SHP77 treated with DMSO at 0.1 percent for 48 hours (cell line): ENCODE data around the gene ZSCAN20.
"Not testable (repeated sequence)": the region's sequence is repeated elsewhere in the genome, so short reads cannot be mapped to it uniquely, and the experiment has no call there.

Experiments used
- DNase-seq: peaks from one replicate; lab custom pipeline; 2025; lab: John Stamatoyannopoulos, UW

Gene ZSCAN20

DNA sequence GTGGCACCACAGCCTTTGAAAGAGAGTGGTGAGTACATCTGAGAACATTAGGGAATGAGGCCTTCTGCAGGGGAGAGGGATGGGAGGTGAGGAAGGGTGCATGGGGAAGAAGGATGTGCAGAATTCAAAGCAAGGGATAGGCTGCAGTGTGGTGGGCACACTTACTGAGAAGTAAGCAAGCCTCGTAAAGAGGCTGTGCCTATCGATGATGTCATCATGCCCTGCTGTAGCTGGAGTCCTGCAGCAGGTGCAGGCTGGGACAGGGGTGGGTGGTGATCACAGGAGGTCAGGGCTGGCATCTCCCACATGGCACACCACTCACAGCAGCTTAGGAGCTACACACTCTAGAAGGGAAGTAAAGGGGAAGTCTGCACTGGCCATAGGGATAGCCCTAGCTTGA lies 16.2 kb downstream of the ZSCAN20 start:
- DNase-seq, result no peak

DNA sequence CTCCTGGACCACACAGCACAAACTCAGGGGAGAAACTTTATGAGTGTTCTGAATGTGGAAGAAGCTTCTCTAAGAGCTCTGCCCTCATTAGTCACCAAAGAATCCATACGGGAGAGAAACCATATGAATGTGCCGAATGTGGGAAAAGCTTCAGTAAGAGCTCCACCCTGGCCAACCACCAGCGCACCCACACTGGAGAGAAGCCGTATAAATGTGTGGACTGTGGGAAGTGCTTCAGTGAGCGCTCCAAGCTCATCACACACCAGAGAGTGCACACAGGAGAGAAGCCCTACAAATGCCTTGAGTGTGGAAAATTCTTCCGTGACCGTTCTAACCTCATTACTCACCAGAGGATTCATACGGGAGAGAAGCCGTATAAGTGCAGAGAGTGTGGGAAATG lies 22.5 kb downstream of the ZSCAN20 start:
- DNase-seq, result no peak

DNA sequence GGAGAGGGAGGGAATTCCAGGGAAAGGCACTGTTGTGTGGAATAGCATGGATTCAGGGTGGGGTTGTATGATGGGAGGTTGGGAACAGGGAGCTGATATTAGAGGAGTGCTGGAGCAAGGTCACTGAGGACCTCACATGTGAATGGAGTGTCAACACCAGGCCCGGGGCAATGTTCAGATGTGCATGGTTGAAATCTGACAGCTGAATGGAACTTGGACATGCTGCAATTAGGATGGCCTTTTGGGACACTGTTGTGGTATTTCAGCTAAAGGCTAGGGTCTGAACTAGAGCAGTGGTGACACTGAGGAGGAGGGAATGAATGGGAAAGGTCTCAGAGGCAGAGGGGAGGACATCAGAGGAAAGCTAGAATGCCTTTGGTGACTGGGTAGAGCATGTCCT lies 25.0 kb downstream of the ZSCAN20 start:
- DNase-seq, result no peak

DNA sequence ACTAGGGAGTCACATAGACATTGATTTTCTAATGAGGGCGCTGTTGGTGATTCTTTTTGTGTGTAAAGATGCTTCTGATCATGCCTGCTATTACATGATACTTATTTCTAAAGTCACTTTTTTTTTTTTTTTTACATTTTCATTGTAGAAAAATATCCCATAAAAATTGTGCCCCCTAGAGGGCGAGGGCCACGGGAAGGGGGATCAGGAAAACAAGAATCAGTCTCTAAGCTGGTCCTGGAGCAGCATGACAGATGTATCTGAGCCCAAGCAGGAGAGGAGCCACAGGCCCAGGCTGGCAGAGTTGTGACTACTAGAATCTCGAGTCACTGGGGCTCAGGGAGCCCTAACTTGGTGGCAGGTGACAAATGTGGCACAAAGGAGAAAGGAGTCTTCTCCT lies 28.1 kb downstream of the ZSCAN20 start:
- no peak for DNase-seq

DNA sequence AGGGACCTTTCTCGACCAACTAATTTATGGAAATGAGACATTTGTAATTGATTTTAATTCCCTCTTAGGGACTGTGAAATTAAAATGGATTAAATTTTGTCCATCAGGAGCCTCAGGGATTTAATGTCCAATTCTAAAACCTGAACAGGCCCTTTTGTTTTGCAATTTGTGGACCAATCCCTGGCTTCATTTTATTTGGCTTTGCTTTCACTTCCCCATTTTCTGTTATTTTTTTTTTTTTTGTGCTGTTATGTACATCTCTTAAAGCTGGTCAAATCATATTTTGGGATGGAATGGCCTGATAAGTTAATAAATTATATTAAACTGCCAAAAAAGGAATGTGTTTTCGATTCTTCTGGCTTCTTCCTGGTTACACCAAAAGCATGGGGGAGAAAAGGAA lies 28.9 kb downstream of the ZSCAN20 start:
- no peak for DNase-seq

DNA sequence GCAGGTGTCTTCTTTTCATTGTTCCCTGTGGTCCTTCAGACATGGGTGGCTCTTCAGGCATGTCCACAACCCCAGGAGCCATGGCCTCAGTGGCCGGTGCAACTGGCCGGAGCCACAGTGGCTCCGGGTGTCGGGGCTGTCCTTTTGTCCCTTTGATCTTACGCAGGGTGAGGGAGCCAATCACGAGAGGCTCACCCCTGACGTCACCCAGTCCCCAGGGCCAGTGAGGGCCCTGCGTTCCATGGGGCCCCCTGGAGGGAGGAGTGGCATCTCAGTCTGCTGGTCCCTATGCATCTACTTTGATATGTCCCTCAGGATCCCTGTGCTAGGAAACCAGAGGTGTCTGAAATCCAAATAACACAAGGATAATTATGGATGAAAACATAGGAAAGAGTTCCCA lies 29.3 kb downstream of the ZSCAN20 start:
- DNase-seq, result no peak

DNA sequence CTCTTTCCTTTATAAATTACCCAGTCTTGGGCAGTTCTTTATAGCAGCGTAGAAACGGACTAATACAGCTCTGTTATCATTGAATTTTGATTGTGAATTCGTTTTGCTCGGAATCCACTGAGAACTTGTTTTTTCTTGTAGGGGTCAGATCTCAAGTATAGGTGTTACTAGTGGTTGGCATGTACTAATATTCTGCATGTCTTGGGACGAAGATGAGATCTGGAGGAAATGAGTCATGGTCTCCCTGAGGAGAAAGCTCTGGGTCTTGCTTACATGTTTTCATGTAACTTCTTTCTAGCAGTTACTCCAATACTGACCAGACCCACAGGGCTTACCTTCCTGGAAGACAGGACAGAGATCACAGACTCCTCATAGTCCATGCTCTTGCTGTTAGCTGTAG lies 30.3 kb downstream of the ZSCAN20 start:
- no peak for DNase-seq

DNA sequence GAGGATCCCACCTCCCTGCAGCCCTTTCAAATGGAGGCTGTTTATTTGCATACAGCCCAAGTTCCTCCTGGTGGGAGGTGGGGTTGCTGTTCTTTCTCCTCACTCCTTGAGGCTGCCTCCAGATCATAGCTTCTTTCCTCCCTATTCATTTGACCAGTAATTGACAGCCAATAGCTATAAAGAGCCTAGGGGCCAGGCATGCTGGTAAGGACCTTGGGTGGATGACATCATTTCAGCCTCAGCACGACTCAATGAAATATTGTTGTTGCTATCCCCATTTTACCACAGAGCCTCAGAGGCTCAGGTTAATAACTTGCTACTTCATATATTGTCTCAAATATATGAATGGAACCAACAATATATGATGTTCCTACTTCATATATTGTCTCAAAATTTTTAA lies 31.1 kb downstream of the ZSCAN20 start:
- DNase-seq, result no peak

DNA sequence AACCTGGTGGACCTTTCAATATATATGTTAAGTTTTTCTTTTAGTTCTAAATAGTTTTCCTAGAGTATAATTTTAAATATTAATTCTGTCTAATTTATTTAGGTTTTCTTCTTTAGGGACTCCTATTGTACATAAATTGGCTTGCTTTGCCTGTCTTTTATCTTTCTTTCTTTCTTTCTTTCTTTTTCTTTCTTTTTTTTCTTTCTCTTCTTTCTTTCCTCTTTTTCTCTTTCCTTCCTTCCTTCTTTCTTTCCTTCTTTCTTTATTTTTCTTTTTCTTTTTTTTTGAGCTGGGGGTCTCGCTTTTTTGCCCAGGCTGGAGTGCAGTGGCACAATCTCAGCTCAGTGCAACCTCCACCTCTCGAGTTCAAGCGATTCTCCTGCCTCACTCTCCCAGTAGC lies 35.2 kb downstream of the ZSCAN20 start:
- DNase-seq, result no peak

DNA sequence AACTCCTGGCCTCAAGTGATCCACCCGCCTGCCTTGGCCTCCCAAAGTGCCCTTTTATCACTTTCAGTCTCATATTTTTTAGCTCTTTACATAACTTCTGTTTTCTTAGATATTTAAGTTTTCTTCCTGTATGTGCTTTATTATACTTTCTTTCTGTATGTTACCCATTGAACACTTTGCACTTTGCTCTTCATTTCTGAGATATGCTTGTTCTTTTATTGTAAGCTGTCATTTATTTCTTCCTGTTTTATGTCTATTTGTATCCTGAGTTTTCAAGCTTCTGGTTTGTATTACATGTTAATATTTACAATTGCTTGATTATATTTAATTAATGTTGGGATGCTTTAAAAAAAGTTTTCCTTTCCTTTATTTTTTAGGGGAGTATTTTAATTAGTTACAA lies 35.7 kb downstream of the ZSCAN20 start:
- no peak for DNase-seq

DNA sequence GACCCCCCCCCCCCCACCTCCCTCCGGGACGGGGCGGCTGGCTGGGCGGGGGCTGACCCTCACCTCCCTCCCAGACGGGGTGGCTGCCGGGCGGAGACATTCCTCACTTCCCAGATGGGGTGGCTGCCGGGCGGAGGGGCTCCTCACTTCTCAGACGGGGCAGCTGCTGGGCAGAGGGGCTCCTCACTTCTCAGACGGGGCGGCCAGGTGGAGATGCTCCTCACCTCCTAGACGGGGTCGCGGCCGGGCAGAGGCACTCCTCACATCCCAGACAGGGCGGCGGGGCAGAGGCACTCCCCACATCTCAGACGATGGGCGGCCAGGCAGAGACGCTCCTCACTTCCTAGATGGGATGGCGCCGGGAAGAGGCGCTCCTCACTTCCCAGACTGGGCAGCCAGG lies 36.8 kb downstream of the ZSCAN20 start:
- not testable (repeated sequence) for DNase-seq

DNA sequence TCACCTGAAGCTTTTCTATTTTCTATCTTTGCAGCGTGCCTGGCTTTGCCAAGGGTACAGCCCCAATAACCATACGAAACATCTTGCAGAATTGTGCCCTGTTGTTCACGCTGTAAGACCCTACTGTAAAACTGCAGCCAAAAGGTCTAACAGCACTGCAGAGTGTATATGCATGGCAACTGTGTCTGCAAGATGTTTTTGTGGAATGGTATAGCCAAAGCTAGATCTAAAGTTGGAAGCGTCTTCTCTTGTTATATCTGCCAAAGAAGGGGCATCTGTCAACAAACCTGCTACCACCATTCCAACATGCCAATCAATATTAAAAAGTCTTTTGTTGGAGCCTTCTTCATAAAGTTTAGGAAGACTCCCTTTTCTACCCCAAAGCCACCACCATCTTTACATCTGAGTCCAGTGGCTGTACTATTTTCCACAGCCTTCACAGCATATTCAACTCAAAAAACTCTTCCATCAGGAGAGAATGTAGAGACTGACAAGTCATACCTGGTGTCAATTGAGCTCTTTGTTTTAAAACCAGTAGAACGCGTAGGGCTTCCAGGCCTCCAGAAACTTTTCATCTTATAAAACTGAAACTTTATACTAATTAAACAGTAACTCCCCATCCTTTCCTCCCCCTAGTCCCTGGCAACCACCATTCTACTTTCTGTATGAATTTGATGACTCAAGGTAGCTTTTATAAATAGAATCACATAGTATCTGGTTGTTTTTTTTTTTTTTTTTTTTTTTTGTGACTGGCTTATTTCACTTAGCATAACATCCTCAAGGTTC lies 40.0 kb downstream of the ZSCAN20 start:
- no peak for DNase-seq

DNA sequence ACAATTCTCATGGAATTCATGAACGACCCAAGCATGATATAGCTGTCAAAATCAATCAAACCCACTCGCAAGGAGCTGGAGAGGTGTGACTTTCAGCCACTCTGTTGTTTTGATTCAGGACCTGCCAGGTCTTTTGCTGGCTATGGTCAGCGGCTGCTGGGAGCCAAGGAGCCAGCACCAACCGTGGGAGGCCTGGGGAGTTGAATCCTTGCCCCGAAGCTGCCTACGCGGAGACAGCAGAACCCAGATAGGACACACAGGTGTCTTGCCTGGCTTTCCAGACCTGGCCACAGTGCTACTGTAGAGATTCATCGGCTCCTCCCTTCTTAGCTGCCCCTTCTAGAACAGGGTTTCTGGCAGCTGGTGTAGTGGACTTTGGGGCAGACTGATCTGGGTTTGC lies 42.7 kb downstream of the ZSCAN20 start:
- DNase-seq, result no peak

DNA sequence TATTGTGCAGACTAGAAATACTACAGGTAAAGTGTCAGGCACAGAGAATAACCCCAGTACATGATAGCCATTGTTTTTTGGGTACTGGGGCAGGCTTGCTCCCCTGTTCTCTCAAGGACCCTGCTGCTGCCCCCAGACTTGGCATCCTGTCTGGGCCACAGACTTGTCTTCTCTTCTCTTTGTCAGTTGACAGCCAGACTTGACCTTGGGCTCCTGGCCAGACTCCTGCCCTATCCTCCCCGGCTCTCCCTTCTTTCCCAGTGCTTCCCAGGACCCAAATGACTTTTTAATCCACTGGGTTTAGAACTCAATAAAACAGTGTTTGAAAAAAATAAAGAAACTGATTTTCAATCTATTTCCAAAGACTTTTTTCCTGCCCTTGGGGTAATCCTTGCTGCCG lies 43.2 kb downstream of the ZSCAN20 start:
- no peak for DNase-seq

DNA sequence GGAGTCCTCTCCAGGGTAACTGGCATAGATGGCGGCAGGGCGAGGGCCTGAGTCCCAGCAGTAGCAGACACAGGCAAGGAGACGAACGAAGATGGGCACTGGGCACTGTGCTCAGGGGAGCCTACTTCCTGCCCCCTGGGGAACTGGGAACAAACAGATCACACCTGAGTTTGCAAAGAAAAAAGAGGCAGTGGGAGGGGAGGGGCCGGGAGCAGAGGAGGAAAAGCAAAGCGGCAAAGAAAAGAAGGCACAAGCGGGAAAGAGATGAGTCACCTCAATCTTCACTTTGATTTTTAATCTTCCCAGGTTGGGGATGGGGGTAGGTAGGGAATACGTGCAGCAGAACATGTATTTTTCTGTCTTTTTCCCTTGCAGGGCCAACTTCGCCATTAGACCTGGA lies 44.0 kb downstream of the ZSCAN20 start:
- no peak for DNase-seq

DNA sequence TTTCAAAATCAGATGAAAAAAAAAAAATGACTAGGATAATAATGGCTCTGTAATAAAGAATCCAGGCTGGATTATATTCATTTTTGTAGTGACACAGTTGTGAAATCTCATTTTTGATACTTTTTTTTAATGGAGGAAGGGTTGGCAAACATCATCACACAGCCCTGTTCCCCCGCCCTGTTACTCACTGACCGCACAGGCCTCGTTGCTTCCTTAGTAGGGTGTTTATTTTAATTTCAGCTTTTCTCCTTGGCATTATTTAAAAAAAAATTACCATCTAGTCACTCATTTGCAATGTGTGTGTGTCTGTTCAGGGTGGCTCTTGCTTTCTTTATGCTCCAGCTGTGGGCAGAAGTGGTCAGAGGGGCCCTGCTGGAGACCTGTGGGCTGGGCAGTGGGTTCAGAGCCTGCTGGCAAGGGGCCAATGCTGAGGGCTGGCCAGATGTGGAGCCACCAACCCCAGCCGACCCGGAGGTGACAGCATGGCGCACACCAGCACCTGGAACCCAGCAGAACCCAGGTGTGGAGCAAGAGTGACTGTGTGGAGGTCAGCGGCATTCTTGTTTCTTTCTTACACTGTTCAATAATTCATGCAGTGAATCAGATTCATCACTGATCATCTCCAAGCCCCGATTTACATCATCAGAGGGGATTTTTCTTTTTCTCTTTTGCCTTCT lies 44.6 kb downstream of the ZSCAN20 start:
- DNase-seq, result no peak

DNA sequence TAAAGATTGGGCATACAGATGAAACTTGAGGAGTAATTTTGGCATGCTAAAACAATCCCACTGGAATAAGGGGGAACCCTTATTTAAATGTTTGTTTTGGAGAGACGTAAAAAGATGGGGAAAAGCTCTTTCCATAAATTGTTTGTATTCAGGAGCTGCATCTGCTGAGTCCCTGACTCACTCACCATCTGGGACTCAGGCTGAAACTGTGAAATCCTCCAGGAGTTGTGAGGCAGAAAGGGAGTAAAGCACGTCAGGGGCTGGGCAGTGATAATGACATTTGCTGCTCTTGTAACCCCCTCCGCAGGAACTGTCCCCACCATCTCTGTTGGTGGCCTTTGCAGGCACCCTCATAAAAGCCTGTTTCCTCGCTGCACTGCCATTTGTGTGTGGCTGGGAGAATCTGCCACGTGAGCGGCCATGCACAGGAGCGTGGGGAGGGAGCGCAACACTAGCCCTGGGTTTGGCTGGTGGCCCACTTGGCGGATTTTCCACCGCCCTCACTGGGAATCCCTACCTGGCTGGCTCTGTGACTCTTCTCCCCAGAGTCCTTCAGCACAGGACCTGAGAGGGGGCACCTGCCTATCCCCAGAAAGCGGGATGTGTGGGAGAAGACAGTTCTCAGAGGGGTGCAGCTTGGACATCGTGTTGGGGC lies 45.3 kb downstream of the ZSCAN20 start:
- DNase-seq, result no peak

DNA sequence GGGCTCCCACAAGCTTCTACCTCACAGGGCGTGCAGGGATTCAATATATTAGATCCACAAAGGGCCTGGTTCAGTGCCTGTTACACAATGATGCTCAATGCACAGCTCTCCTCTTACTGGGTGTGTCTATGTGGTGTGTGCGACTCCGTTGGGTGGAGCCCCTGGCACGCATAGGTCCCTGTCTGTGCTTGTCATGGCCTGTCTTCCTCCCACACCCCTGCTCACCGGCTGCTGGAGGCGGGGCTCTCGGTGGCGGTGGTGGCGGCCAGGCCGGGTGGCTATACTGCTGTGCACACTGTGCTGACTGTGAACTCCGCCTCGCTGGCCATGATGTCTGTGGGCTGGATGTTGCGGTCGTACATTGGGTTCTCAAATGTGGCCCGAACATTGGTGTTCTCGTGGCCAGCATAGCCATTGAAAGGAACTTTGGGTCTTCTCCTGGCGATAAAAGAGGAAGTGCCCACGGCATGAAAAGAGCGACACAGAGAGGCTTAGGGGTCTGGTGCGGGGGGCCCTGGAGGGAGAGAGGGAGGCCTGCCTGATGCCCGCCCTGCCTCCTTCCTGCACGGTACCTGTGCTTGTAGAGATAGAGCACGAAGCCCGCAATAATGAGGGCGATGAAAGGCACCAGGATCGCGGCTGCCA lies 46.9 kb downstream of the ZSCAN20 start:
- DNase-seq, result no peak

DNA sequence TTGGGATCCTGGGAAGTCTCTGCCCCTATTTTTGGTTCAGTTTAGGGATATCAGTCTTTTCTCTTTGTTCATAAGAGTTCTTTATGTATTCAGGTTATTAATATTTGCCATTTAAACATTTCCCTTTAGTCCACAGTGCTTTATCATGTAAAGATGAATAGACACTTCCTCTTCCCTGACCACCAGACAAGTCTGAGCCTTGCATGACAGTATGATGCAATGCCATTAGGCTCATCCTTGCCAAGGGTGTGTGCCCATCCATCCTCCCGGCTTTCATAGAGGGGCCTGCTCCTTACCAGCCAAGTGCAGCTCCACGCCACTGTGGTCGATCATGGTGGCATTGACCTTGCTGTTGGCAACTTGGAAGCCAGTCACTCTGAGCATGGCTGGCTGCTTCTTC lies 52.1 kb downstream of the ZSCAN20 start:
- DNase-seq, result no peak

DNA sequence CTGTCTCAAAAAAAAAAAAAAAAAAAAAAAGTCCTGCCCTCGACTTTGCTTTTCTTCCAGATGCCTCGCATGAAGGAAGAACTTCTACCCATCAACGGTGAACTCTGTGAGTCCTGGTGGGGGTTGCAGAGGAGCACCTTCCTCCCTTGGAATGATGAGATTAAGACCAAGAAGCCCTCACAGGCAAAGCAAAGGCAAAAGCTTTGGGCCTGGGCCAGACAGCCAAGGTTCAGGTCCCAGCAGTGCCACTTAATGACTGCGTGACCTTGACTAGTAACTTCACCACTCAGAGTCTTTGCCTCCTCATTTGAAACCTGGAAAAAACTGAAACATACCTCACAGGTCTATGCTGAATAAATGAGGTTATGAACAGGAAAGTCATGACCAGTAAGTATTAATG lies 55.5 kb downstream of the ZSCAN20 start:
- DNase-seq, result no peak

DNA sequence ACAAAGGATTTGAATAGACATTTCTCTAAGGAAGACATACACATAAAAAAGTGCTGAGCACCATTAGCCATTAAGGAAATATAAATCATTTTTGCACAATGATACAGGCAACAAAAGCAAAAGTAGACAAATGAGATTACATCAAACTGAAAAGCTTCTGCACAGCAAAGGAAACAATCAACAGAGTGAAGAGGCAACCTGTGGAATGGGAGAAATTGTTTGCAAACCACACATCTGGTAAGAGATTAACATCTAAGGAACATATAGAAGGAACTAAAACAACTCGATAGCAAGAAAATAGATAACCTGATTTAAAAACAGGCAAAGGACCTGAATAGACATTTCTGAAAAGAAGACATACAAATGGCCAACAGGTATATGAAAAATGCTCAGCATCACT lies 57.5 kb downstream of the ZSCAN20 start:
- DNase-seq, result no peak

DNA sequence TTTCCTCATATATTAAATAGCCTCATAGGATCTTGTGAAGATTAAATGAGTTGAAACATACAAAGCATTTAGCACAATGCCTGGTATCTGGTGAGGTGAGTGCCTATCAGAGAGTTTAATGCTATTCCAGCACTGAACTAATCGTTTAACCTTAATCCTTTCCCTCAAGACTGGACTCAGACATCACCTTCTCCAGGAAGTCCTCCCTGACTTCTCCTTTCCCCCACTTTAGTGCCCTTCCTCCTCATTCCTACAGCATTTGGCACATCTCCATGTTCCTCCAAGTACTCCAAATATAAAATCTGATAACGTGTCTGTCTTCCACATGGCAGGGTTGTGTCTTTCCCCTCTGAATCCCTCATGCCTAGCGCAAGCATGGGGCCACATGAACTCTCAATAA lies 59.8 kb downstream of the ZSCAN20 start:
- DNase-seq, result no peak

DNA sequence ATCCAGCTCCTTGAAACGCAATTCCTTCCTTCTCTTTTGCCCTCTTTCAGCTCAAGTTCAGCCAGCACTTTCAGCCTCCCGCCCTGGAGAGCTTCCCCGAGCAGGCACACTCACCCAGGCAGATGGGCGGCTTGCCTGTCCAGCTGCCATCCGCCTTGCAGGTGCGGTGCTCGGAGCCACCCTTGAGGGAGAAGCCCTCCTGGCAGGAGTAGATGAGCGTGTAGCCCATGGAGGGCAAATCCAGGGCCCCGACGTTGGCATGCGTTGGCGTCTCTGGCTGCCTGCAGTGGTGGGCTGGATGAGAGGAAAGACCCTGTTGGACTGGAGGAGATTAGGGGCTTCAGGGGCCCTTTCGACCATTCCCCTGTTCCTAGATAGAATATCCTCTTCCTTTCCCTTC lies 60.5 kb downstream of the ZSCAN20 start:
- no peak for DNase-seq
